ENCODE data around the gene TMCO4.
A peak's percentile ranks its signal among the peaks of the same experiment; 100 is the strongest.

The TMCO4 gene

DNA sequence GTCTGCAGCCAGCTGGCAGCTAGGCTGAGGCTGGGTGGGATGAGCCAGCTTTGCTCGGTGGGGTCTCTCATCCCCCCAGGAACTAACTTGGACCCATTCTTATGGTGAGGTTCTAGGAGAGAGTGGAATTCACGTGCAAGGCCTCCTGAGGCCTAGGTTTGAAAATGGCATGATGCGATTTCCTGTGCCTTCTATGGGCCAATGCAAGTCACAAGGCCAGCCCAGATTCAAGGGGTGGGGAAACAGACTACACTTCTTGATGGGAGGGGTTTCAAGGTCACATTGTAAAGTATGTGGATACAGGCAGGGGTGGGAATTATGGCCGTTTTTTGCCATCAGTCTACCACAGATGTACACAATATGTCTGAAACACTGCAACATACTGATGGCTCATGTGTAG is 86.8 kb downstream of the TMCO4 start (continued):
- TF ChIP-seq, protein P1, sequence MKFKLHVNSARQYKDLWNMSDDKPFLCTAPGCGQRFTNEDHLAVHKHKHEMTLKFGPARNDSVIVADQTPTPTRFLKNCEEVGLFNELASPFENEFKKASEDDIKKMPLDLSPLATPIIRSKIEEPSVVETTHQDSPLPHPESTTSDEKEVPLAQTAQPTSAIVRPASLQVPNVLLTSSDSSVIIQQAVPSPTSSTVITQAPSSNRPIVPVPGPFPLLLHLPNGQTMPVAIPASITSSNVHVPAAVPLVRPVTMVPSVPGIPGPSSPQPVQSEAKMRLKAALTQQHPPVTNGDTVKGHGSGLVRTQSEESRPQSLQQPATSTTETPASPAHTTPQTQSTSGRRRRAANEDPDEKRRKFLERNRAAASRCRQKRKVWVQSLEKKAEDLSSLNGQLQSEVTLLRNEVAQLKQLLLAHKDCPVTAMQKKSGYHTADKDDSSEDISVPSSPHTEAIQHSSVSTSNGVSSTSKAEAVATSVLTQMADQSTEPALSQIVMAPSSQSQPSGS (tag by site-specific recombination; IDR thresholded peaks at IDR 0.05; ENCODE audit: low read depth), result no peak
- TF ChIP-seq ZNF221 (tag by site-specific recombination; IDR thresholded peaks at IDR 0.05; ENCODE audit: borderline replicate concordance), result no peak
- no peak for TF ChIP-seq ZBTB17 (tag by site-specific recombination; IDR thresholded peaks at IDR 0.05)
- no peak for TF ChIP-seq ZNF600 (tag by site-specific recombination; IDR thresholded peaks at IDR 0.05)

DNA sequence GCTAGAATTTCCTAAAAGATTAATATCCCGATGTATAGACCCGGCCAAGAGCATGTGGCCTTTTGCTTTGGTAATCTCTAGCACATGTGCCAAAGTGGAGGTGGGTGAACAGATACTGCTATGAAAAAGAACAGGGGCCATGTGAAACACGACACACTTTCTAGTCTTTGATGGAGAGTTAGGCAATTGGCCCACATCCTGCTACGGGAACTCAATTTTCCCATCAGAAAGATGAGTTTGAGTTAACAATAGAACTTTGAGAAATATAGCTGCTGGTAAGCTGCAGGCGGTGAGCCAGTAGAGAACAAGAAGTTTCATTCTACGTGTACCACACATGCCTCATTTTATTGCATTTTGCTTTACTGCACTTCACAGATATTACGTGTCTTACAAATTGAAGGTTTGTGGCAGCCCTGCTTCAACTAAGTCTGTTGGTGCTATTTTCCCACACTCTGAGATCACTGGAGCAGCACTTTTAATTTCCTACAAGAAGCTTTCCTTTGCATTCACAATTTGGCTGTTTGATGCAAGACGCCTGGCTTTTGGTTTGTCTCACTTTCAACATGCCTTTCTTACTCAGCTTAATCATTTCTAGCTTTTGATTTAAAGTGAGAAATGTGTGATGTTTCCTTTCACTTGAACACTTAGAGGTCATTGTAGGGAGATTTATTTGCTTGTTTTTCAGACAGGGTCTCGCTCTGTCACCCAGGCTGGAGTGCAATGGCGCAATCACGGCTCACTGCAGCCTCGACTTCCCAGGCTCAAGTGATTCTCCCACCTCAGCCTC is 88.7 kb downstream of the TMCO4 start:
- no peak overlapping the region for H3K4me3 ChIP-seq (ENCODE audit: low read depth, low read length)
- H3K36me3 ChIP-seq (ENCODE audit: control insufficient read depth in 2 of 2, insufficient read depth in 1 of 2, low read length in 2 of 2), result no peaks in the 10 kb centered on the region
- ChIA-PET CTCF (interaction anchor here (0.7 kb wide), 2 partner anchors 8 to 1044 kb away, joined by 4 to 5 read pairs; no protein-coding TSS in a partner anchor), POLR2A (no interaction called here)
- TF ChIP-seq ZNF843 (tag by site-specific recombination; IDR thresholded peaks at IDR 0.05), result no peak
- TF ChIP-seq ZNF366 (tag by site-specific recombination; conservative IDR thresholded peaks at IDR 0.05), result no peak
- TF ChIP-seq ZNF670 (tag by site-specific recombination; IDR thresholded peaks at IDR 0.05; ENCODE audit: low read depth), result no peak
- no peak for TF ChIP-seq ZNF354C (tag by site-specific recombination; IDR thresholded peaks at IDR 0.05; ENCODE audit: borderline replicate concordance, low read depth)
- no peak for TF ChIP-seq ZNF404 (tag by site-specific recombination; IDR thresholded peaks at IDR 0.05)
- TF ChIP-seq ZEB2 (tag by site-specific recombination; IDR thresholded peaks at IDR 0.05), result no peak
- TF ChIP-seq ZBTB7A (tag by site-specific recombination; IDR thresholded peaks at IDR 0.05; ENCODE audit: low read depth), result no peak
- no peak for TF ChIP-seq OVOL3 (tag by site-specific recombination; IDR thresholded peaks at IDR 0.05)
- TF ChIP-seq ZBTB48 (tag by site-specific recombination; IDR thresholded peaks at IDR 0.05), result no peak
- TF ChIP-seq ZNF510 (tag by site-specific recombination; IDR thresholded peaks at IDR 0.05; ENCODE audit: insufficient replicate concordance), result no peak
- no peak for TF ChIP-seq ZNF132 (tag by site-specific recombination; IDR thresholded peaks at IDR 0.05; ENCODE audit: borderline replicate concordance)
- no peak for TF ChIP-seq SCRT1 (tag by site-specific recombination; IDR thresholded peaks at IDR 0.05; ENCODE audit: borderline replicate concordance)
- TF ChIP-seq ZNF701 (tag by site-specific recombination; IDR thresholded peaks at IDR 0.05), result no peak
- no peak for TF ChIP-seq ZNF157 (tag by site-specific recombination; IDR thresholded peaks at IDR 0.05)
- TF ChIP-seq, protein P2, sequence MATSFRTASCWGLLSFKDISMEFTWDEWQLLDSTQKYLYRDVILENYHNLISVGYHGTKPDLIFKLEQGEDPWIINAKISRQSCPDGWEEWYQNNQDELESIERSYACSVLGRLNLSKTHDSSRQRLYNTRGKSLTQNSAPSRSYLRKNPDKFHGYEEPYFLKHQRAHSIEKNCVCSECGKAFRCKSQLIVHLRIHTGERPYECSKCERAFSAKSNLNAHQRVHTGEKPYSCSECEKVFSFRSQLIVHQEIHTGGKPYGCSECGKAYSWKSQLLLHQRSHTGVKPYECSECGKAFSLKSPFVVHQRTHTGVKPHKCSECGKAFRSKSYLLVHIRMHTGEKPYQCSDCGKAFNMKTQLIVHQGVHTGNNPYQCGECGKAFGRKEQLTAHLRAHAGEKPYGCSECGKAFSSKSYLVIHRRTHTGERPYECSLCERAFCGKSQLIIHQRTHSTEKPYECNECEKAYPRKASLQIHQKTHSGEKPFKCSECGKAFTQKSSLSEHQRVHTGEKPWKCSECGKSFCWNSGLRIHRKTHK (tag by site-specific recombination; IDR thresholded peaks at IDR 0.05), result no peak
- TF ChIP-seq ZNF548 (tag by site-specific recombination; IDR thresholded peaks at IDR 0.05), result no peak
- no peak overlapping the region for H3K27ac ChIP-seq (ENCODE audit: extremely low read depth, low read depth, low read length)
- H3K4me1 ChIP-seq (ENCODE audit: control insufficient read depth, insufficient read depth, low read length), result no peaks in the 10 kb centered on the region
- H3K9me3 ChIP-seq (ENCODE audit: control insufficient read depth, insufficient read depth, low read depth, low read length), result no peaks in the 10 kb centered on the region

DNA sequence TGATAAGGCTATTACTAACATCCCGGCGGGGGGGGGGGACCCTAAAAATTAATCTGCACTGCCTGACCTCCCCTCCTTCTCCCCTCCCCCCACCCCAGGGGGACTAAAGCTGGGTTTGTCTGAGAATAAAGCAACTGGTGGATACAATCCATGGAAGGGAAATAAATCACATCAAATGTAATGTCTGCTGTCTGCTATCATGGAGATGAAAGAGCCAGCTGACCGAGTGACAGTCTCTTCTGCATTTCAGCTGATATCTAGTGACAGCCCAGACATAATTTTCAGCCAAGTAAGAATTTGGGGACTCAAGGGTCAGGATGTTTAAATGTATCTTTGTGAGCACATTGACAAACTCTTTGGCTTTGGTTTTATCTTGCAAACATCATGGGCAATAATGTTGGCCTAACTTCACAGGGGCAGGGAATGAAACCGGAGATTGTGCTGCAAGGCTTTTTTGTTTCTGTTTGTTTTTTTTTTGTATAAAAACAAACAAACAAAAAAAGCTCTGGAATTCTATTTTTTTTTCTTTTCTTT is 90.4 kb downstream of the TMCO4 start:
- H3K4me1 ChIP-seq (ENCODE audit: control insufficient read depth, insufficient read depth, low read length), result no peaks in the 10 kb centered on the region
- no peaks in the 10 kb centered on the region for H3K36me3 ChIP-seq (ENCODE audit: control insufficient read depth in 2 of 2, insufficient read depth in 1 of 2, low read length in 2 of 2)
- H3K4me3 ChIP-seq (ENCODE audit: low read depth, low read length), result no peak overlapping the region
- no peaks in the 10 kb centered on the region for H3K9me3 ChIP-seq (ENCODE audit: control insufficient read depth, insufficient read depth, low read depth, low read length)
- H3K27ac ChIP-seq (ENCODE audit: extremely low read depth, low read depth, low read length), result no peak overlapping the region
- TF ChIP-seq, protein P1 (tag by site-specific recombination; IDR thresholded peaks at IDR 0.05; ENCODE audit: low read depth), result no peak
- TF ChIP-seq SCRT2 (tag by site-specific recombination; IDR thresholded peaks at IDR 0.05), result peak; percentile 46; the same call in 1 of the 2 replicates
- ChIA-PET CTCF (interaction anchor here (0.6 to 9.5 kb wide), 4 partner anchors 48 to 736 kb away, joined by 3 to 140 read pairs (median 4); partner anchors contain the start of gene HTR6), POLR2A (no interaction called here)
